NB4 (cell line): ENCODE data around the gene IKZF3.

Experiments
- CTCF ChIP-seq: IDR thresholded peaks from one replicate; pipeline ENCODE4 v1.5.1; 2012; ENCODE audit warnings: low read depth, low read length
- POLR2A ChIP-seq: IDR thresholded peaks from 2 replicates; pipeline ENCODE4 v1.6.1; 2011; ENCODE audit warnings: mild to moderate bottlenecking; ENCODE audit not compliant: insufficient read length; ENCODE audit errors: extremely low read depth

DNA sequence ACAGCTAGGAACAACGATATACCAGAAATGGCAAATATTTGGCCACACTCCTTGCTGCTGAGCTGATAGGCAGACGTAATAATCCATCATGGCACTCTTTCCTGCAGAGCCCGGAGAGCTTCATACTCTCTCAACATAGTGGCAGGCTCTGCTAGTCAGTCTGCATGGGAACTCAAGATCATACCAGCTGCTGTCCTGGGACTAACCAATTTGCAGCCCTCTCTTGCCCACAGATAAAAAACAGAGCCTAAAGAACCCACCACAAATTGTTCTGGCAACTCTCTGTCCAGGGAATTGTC lies 40.8 kb upstream of the IKZF3 start:
- TF ChIP-seq POLR2A (no peak), CTCF (no peak)
